ENCODE measurements around the gene AEBP1.

DNA sequence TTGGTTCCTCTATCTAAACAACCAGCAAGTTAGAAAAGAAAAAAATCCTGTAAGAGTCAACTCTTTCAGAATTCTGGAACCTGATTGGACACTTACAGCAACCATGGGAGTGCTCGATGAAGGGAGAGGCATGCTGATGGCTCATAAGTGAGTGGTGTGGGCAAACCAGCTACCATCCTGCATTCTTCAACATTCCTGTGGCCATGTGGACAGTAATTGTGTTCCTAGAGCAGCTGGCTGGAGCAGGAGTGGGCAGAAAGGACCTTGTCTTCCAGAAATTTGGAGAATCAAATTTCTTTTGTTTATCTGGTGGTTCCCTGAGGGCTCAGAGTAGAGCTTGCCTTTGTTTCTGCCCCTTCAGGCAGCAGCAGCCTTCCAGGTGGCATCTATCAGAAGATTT lies 59.4 kb downstream of the AEBP1 start:
- TF ChIP-seq CTCF (conservative IDR thresholded peaks at IDR 0.05; ENCODE audit: low read depth, low read length) (no peak), EZH2 (IDR thresholded peaks at IDR 0.05; ENCODE audit: borderline replicate concordance, low read depth, low read length, poor library complexity, severe bottlenecking) (no peak)

Data from A673 (cell line).